Astrocyte of the spinal cord (primary cell): Measurements from ENCODE around the gene BAIAP2.

Source experiments
- DNase-seq: peaks from one replicate; pipeline ENCODE4 v3.0.0; 2011; ENCODE audit warnings: low read depth, low spot score
- H3K4me3 ChIP-seq: 2 replicates; pipeline ENCODE4 v1.5.1; 2011; ENCODE audit warnings: low read depth, mild to moderate bottlenecking, low read length, moderate library complexity
- CTCF ChIP-seq: IDR thresholded peaks from 2 replicates; pipeline ENCODE4 v1.5.1; 2012; ENCODE audit warnings: low read depth, mild to moderate bottlenecking, low read length, inconsistent platforms
- in situ Hi-C: cut with HindIII; loops from 2 replicates; pipeline ENCODE4 v1.10.0; 2017; ENCODE audit warnings: low sequenced_read_pairs

The BAIAP2 gene

DNA sequence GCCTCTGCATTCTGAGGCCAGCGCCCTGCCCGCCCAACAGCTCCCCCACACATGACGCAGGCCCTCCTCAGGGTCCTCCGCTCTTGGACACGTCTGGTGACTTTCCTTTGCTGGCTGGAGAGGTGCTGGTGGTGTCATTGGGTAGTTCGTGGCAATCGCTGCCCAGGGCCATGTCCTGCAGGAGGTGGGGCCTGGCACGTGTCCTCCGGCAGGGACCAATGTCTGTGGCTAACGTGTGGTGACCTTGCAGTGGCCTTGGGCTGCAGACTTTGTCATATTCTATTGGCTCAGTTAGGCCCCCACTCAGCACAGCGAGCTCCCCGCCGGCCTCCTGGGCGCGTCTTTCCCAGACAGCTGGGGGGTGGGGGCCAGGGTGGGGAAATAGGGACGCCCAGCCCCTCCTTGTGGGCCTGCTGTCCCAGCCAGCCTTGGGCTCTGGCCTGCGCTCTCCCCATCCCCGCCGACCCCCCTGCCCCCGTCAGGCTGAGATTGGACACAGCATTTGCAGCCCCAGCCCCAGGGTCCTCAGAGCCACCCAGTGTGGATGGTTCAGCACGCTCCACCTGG lies 78.3 kb downstream of the BAIAP2 start:
- in situ Hi-C loops, result no loop called here
- TF ChIP-seq CTCF, result no peak
- no peak for DNase-seq

GRCh38 chr17:81114351-81115093 lies 79.6 kb downstream of the BAIAP2 start:
- H3K4me3 ChIP-seq, result no peak overlapping the region
- no peak for TF ChIP-seq CTCF
- in situ Hi-C loops, result no loop called here
- DNase-seq, result no peak

More for the DNA sequence above, 78.3 kb downstream of the BAIAP2 start:
- H3K4me3 ChIP-seq, result no peak overlapping the region

- no peak for DNase-seq
- H3K4me3 ChIP-seq, result no peak overlapping the region
- TF ChIP-seq CTCF, result no peak
- in situ Hi-C loops, result no loop called here
These were observed 80.3 kb downstream of the BAIAP2 start for GRCh38 chr17:81115219-81115618.

DNA sequence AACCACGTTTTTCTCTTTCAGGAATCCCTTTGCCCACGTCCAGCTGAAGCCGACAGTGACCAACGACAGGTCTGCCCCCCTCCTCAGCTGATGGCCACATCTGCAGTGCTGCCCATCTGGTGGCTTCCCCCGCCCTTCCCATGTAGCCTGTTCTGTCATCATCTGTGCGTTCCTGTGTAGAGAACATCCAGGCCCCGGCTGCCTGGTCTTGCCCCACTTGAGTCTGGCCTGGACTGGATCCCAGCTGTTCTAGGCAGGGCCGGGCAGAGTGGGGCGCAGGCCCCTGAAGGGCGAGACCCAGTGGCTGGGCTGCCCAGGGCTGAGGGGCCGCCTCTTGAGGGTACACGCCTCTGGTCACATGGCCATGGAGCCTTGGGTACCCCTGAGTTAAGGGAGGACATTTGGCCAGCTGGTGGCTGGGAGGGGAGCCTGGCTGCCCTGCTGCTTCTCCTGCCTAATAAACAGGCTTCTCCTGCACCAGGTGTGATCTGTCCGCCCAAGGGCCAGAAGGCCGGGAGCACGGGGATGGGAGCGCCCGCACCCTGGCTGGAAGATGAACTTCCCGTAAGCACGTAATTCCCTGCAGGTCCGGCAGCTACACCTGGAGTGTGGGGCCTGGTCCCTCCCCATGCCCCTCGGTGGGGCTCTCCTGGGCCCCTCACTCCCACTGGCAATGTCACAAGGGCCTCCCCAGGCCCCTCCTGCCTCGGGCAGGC lies 81.0 kb downstream of the BAIAP2 start:
- TF ChIP-seq CTCF, result no peak
- in situ Hi-C loops, result no loop called here
- no peak overlapping the region for H3K4me3 ChIP-seq
- no peak for DNase-seq

DNA sequence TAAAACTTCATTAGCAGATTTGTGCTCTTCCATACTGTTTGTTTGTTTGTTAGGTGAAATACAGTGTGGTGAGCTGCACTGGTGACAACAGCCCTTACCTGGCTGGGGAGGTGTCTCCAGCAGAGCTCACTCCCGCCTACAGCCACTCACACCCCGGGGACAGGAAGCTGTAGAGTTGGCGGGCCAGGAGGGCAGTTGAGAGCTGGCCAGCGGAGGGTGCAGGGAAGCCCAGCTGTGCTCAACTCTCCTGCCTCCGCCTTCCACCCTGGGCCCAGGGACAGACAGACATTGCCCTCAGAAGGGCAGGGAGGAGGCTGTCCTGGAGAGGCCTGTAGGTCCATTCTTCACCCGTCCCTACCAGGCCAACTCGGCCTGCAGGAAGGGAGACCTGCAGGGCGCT lies 81.8 kb downstream of the BAIAP2 start:
- no peak for TF ChIP-seq CTCF
- DNase-seq, result no peak
- no peak overlapping the region for H3K4me3 ChIP-seq
- in situ Hi-C loops, result no loop called here

DNA sequence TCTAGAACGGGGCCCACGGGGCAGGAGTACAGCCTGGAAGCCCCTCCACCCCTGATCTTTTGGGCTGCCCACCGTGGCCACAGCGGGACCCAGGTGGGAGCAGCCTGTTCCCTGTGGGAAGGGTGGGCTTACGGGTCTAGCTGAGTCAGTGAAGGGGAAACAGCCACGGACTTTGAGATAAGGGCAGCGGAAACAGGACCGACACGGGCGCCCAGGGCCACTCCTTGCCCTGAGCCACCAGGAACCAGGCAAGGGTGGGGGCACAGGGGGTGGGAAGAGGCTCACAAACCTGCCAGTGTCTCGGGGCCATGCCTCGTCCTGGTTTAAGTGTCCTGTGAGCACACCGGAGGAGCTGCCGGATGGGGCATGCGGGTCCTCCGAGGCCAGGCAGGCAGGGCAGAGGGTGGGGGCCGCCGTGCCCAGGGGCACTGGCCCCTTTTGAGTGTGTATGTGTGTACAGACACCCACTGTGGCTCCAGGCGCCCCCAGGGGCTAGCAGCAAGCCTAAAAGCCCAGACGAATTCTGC lies 82.8 kb downstream of the BAIAP2 start:
- no peak for TF ChIP-seq CTCF
- no peak overlapping the region for H3K4me3 ChIP-seq
- in situ Hi-C loops, result no loop called here
- DNase-seq, result no peak
